ENCODE measurements around the gene RAB20. TPM values are rescaled to one million over a fixed set of nuclear protein-coding genes. Genes with fewer than 3 reads are reported as not detected.

RAB20 gene
- polyA plus RNA-seq, 2 donors = 1.0 to 2.3 TPM

- Histone ChIP-seq H3K36me3 (ENCODE audit: control insufficient read depth in 2 of 2, insufficient read depth in 2 of 2, low read length in 1 of 2) (no peaks in the 10 kb centered on the region), H3K4me1 (ENCODE audit: control insufficient read depth in 2 of 2, insufficient read depth in 2 of 2, low read length in 1 of 2) (peaks cover 2 to 3% of the 10 kb centered on the region in 2 donors), H3K9me3 (ENCODE audit: control insufficient read depth in 2 of 2, insufficient read depth in 1 of 2, low read depth in 1 of 2, low read length in 1 of 2) (peaks cover 0 to 2% of the 10 kb centered on the region in 2 donors), H3K27ac (ENCODE audit: low read depth in 2 of 2, low read length in 1 of 2) (no peak overlapping the region), H3K27me3 (ENCODE audit: control insufficient read depth in 1 of 2, insufficient read depth in 2 of 2, low read length in 2 of 2) (no peaks in the 10 kb centered on the region), H3K4me3 (ENCODE audit: low read depth in 1 of 2, low read length in 2 of 2) (no peak overlapping the region)
- 74 to 84% methylated on average over 7 of the region's 7 CpGs for WGBS, 2 donors
Measured at GRCh38 chr13:110548891-110549794, 12.4 kb downstream of the RAB20 start.

DNA sequence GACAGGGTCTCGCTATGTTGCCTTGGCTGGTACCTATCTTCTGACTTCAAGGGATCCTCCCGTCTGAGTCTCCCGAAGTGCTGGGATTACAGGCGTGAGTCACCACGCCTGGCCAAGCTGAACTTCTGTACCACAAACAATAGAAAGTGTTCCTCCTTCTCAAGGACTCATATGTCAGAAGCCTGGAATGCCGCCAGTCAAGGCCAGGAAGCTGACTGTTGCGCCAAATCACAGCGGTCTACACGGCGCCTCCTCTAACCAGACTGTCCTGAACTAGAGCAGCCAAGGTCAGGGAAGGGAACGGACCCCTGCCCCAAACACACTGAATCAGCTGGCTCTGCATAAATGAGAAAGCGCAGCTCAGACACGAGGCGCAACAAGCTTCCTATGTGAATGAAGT lies 14.6 kb downstream of the RAB20 start:
- no peak overlapping the region for H3K4me3 ChIP-seq (ENCODE audit: low read depth in 1 of 2, low read length in 2 of 2)
- peaks cover 0 to 2% of the 10 kb centered on the region in 2 donors for H3K9me3 ChIP-seq (ENCODE audit: control insufficient read depth in 2 of 2, insufficient read depth in 1 of 2, low read depth in 1 of 2, low read length in 1 of 2)
- H3K27ac ChIP-seq (ENCODE audit: low read depth in 2 of 2, low read length in 1 of 2) = no peak overlapping the region
- WGBS, 2 donors = 57 to 75% methylated on average over 14 of the region's 14 CpGs
- H3K36me3 ChIP-seq (ENCODE audit: control insufficient read depth in 2 of 2, insufficient read depth in 2 of 2, low read length in 1 of 2) = no peaks in the 10 kb centered on the region
- H3K27me3 ChIP-seq (ENCODE audit: control insufficient read depth in 1 of 2, insufficient read depth in 2 of 2, low read length in 2 of 2) = no peaks in the 10 kb centered on the region
- peaks cover 2 to 3% of the 10 kb centered on the region in 2 donors for H3K4me1 ChIP-seq (ENCODE audit: control insufficient read depth in 2 of 2, insufficient read depth in 2 of 2, low read length in 1 of 2)

- H3K36me3 ChIP-seq (ENCODE audit: control insufficient read depth in 2 of 2, insufficient read depth in 2 of 2, low read length in 1 of 2) = no peaks in the 10 kb centered on the region
- peaks cover 2 to 3% of the 10 kb centered on the region in 2 donors for H3K4me1 ChIP-seq (ENCODE audit: control insufficient read depth in 2 of 2, insufficient read depth in 2 of 2, low read length in 1 of 2)
- WGBS, 2 donors = 95% methylated on average over 4 of the region's 4 CpGs
- H3K9me3 ChIP-seq (ENCODE audit: control insufficient read depth in 2 of 2, insufficient read depth in 1 of 2, low read depth in 1 of 2, low read length in 1 of 2) = peaks cover 0 to 2% of the 10 kb centered on the region in 2 donors
- H3K27me3 ChIP-seq (ENCODE audit: control insufficient read depth in 1 of 2, insufficient read depth in 2 of 2, low read length in 2 of 2) = no peaks in the 10 kb centered on the region
- no peak overlapping the region for H3K4me3 ChIP-seq (ENCODE audit: low read depth in 1 of 2, low read length in 2 of 2)
- H3K27ac ChIP-seq (ENCODE audit: low read depth in 2 of 2, low read length in 1 of 2) = no peak overlapping the region
Measured at GRCh38 chr13:110546378-110546777, 15.1 kb downstream of the RAB20 start.

- no peaks in the 10 kb centered on the region for H3K27me3 ChIP-seq (ENCODE audit: control insufficient read depth in 1 of 2, insufficient read depth in 2 of 2, low read length in 2 of 2)
- no peaks in the 10 kb centered on the region for H3K36me3 ChIP-seq (ENCODE audit: control insufficient read depth in 2 of 2, insufficient read depth in 2 of 2, low read length in 1 of 2)
- WGBS, 2 donors = 75 to 77% methylated on average over 6 of the region's 6 CpGs
- no peak overlapping the region for H3K27ac ChIP-seq (ENCODE audit: low read depth in 2 of 2, low read length in 1 of 2)
- H3K9me3 ChIP-seq (ENCODE audit: control insufficient read depth in 2 of 2, insufficient read depth in 1 of 2, low read depth in 1 of 2, low read length in 1 of 2) = peaks cover 0 to 2% of the 10 kb centered on the region in 2 donors
- H3K4me1 ChIP-seq (ENCODE audit: control insufficient read depth in 2 of 2, insufficient read depth in 2 of 2, low read length in 1 of 2) = peaks cover 2 to 6% of the 10 kb centered on the region in 2 donors
- no peak overlapping the region for H3K4me3 ChIP-seq (ENCODE audit: low read depth in 1 of 2, low read length in 2 of 2)
Measured at GRCh38 chr13:110542169-110542796, 19.2 kb downstream of the RAB20 start.

- no peaks in the 10 kb centered on the region for H3K27me3 ChIP-seq (ENCODE audit: control insufficient read depth in 1 of 2, insufficient read depth in 2 of 2, low read length in 2 of 2)
- no peaks in the 10 kb centered on the region for H3K36me3 ChIP-seq (ENCODE audit: control insufficient read depth in 2 of 2, insufficient read depth in 2 of 2, low read length in 1 of 2)
- WGBS, 2 donors = 33 to 39% methylated on average over 4 of the region's 4 CpGs
- no peak overlapping the region for H3K4me3 ChIP-seq (ENCODE audit: low read depth in 1 of 2, low read length in 2 of 2)
- peaks cover 0 to 2% of the 10 kb centered on the region in 2 donors for H3K9me3 ChIP-seq (ENCODE audit: control insufficient read depth in 2 of 2, insufficient read depth in 1 of 2, low read depth in 1 of 2, low read length in 1 of 2)
- H3K27ac ChIP-seq (ENCODE audit: low read depth in 2 of 2, low read length in 1 of 2) = peak overlapping the region in 1 of 2 donors; percentile 40
- peaks cover 0 to 3% of the 10 kb centered on the region in 2 donors for H3K4me1 ChIP-seq (ENCODE audit: control insufficient read depth in 2 of 2, insufficient read depth in 2 of 2, low read length in 1 of 2)
Measured at GRCh38 chr13:110541526-110541920, 20.0 kb downstream of the RAB20 start.

DNA sequence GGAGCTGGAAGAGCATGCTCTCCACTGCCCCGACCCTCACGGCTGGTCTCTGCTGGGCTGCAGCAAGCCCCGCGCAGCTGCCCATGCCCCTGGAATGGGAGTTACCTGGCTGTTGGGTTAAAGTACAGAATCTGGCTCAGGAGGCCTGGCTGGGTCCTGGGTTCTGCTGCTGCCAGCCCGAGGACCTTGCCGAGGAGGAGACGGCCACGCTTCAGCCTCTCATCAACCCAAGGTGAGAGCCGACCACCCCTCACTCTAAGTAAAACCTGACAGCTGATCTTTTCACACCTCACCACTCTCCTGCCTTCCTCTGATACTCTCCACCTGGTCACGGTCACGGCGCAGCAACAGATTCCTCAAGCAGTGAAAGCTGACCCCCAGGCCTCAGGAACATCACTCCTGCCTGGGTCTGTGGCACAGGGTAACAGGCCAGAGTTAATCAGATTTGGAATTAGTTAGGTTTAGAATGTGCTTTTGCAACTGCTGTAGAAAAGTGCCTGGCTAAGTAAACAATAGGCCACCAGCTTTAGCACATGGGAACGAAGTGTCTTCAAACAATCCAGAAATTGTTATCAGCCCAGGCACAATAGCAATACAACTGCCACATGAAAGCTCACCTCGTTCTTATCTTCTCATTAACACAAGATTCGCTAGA lies 20.5 kb downstream of the RAB20 start:
- 72 to 74% methylated on average over 15 of the region's 15 CpGs for WGBS, 2 donors

DNA sequence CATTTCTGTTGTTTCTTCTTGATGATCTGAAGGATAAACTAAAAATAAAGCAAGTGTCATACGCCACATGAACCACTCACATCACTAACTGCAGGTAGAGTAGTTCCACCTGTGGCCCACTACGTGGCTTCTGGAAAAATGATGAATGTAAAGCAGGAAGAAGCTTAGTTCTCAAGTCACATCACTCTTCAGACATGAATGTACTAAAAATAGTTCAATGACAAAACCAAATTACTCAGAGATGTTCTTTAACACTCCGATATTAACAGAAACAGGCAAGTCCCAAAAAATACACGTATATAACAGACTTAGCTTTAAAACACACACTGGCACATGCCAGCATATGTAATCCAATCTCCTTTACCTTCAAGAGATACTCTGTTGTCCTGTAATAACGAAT lies 21.6 kb downstream of the RAB20 start:
- WGBS, 2 donors = 78% methylated on average over 5 of the region's 5 CpGs
- peaks cover 0 to 2% of the 10 kb centered on the region in 2 donors for H3K9me3 ChIP-seq (ENCODE audit: control insufficient read depth in 2 of 2, insufficient read depth in 1 of 2, low read depth in 1 of 2, low read length in 1 of 2)
- H3K4me3 ChIP-seq (ENCODE audit: low read depth in 1 of 2, low read length in 2 of 2) = no peak overlapping the region
- no peak overlapping the region for H3K27ac ChIP-seq (ENCODE audit: low read depth in 2 of 2, low read length in 1 of 2)
- H3K4me1 ChIP-seq (ENCODE audit: control insufficient read depth in 2 of 2, insufficient read depth in 2 of 2, low read length in 1 of 2) = peaks cover 0 to 3% of the 10 kb centered on the region in 2 donors
- H3K36me3 ChIP-seq (ENCODE audit: control insufficient read depth in 2 of 2, insufficient read depth in 2 of 2, low read length in 1 of 2) = no peaks in the 10 kb centered on the region
- no peaks in the 10 kb centered on the region for H3K27me3 ChIP-seq (ENCODE audit: control insufficient read depth in 1 of 2, insufficient read depth in 2 of 2, low read length in 2 of 2)

More for the DNA sequence above, 20.5 kb downstream of the RAB20 start:
- Histone ChIP-seq H3K4me1 (ENCODE audit: control insufficient read depth in 2 of 2, insufficient read depth in 2 of 2, low read length in 1 of 2) (peaks cover 0 to 3% of the 10 kb centered on the region in 2 donors), H3K36me3 (ENCODE audit: control insufficient read depth in 2 of 2, insufficient read depth in 2 of 2, low read length in 1 of 2) (no peaks in the 10 kb centered on the region), H3K27me3 (ENCODE audit: control insufficient read depth in 1 of 2, insufficient read depth in 2 of 2, low read length in 2 of 2) (no peaks in the 10 kb centered on the region), H3K4me3 (ENCODE audit: low read depth in 1 of 2, low read length in 2 of 2) (no peak overlapping the region), H3K27ac (ENCODE audit: low read depth in 2 of 2, low read length in 1 of 2) (peak overlapping the region in 1 of 2 donors; percentile 22), H3K9me3 (ENCODE audit: control insufficient read depth in 2 of 2, insufficient read depth in 1 of 2, low read depth in 1 of 2, low read length in 1 of 2) (peaks cover 0 to 2% of the 10 kb centered on the region in 2 donors)

DNA sequence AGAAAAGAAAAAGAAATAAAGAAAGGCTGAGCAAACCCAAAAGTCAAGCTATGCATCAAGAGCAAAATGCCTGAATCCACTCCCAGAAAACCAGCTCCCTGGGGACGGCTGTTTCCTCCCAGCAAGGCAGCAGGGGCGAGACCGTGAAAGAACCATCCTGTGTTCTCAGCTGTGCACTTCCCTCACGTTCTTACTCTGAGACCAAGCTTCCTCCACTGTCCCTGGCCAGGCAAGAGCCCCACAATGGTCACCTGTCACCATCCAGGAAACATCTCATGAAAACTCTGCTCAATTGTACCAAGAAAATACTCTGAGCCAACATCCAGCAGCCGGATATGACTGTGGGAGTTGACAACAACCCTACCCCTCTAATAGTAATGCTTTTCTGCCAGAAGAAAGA lies 22.9 kb downstream of the RAB20 start:
- 44 to 51% methylated on average over 5 of the region's 5 CpGs for WGBS, 2 donors
- Histone ChIP-seq H3K36me3 (ENCODE audit: control insufficient read depth in 2 of 2, insufficient read depth in 2 of 2, low read length in 1 of 2) (no peaks in the 10 kb centered on the region), H3K27ac (ENCODE audit: low read depth in 2 of 2, low read length in 1 of 2) (peak overlapping the region in 1 of 2 donors; percentile 16), H3K27me3 (ENCODE audit: control insufficient read depth in 1 of 2, insufficient read depth in 2 of 2, low read length in 2 of 2) (no peaks in the 10 kb centered on the region), H3K4me1 (ENCODE audit: control insufficient read depth in 2 of 2, insufficient read depth in 2 of 2, low read length in 1 of 2) (peaks cover 0 to 3% of the 10 kb centered on the region in 2 donors), H3K9me3 (ENCODE audit: control insufficient read depth in 2 of 2, insufficient read depth in 1 of 2, low read depth in 1 of 2, low read length in 1 of 2) (no peaks in the 10 kb centered on the region), H3K4me3 (ENCODE audit: low read depth in 1 of 2, low read length in 2 of 2) (no peak overlapping the region)

DNA sequence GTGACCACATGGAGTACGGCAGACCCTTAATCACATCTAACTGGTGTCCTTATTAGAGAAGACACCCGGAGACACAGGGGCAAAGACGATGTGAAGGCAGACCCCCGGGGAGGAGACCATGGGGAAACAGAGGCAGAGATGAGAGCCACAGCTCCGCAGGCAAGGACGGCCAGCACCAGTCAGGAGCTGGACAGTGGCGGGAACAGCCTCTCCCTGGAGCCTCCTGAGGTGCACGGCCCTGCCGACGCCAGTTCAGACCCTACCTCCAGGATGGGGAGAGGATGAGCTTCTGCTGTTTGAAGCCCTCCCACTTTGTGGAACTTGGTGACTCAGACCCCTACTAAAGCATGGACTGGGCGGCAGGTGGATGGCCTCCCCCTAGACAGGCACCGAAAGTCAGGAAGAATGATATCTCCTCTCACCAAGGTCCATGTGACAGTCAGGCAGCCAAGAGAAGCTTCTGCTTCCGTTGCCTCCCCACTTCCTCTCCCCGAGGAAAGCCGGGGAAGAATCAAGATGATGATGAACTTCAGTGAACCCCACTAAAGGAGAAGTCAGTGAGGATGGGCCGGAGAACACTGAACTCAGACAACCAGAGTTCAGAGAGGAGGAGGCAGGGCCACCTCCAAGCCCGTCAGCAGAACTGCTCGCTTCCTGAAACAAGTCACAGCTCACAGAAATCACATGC lies 25.4 kb downstream of the RAB20 start:
- Histone ChIP-seq H3K27me3 (ENCODE audit: control insufficient read depth in 1 of 2, insufficient read depth in 2 of 2, low read length in 2 of 2) (no peaks in the 10 kb centered on the region), H3K4me3 (ENCODE audit: low read depth in 1 of 2, low read length in 2 of 2) (no peak overlapping the region), H3K27ac (ENCODE audit: low read depth in 2 of 2, low read length in 1 of 2) (peak overlapping the region in 1 of 2 donors; percentile 37), H3K9me3 (ENCODE audit: control insufficient read depth in 2 of 2, insufficient read depth in 1 of 2, low read depth in 1 of 2, low read length in 1 of 2) (no peaks in the 10 kb centered on the region), H3K4me1 (ENCODE audit: control insufficient read depth in 2 of 2, insufficient read depth in 2 of 2, low read length in 1 of 2) (peaks cover 0 to 3% of the 10 kb centered on the region in 2 donors), H3K36me3 (ENCODE audit: control insufficient read depth in 2 of 2, insufficient read depth in 2 of 2, low read length in 1 of 2) (no peaks in the 10 kb centered on the region)
- 75 to 86% methylated on average over 14 to 18 of the region's 18 CpGs for WGBS, 2 donors
